Panc1 (cell line): ENCODE measurements around the gene BRD4.
"Not testable (repeated sequence)": the region's sequence is repeated elsewhere in the genome, so short reads cannot be mapped to it uniquely, and the experiment has no call there.

Source experiments
- POLR2AphosphoS5 ChIP-seq: IDR thresholded peaks from 2 replicates; pipeline ENCODE4 v1.6.1; 2012; ENCODE audit warnings: mild to moderate bottlenecking, low read depth, low read length, moderate library complexity
- SIN3A ChIP-seq: IDR thresholded peaks from 2 replicates; pipeline ENCODE4 v1.6.1; 2012; ENCODE audit warnings: low read depth, mild to moderate bottlenecking, low read length, moderate library complexity, borderline replicate concordance; ENCODE audit not compliant: insufficient read depth
- TCF7L2 ChIP-seq: IDR thresholded peaks from 2 replicates; pipeline ENCODE4 v1.6.1; 2011; ENCODE audit warnings: mild to moderate bottlenecking, low read depth, low read length, inconsistent platforms
- TF ChIP-seq, protein P1 (sequence below): fragments of 450-650 bp; IDR thresholded peaks from 2 replicates; pipeline ENCODE4 v1.5.1; 2017; ENCODE audit warnings: mild to moderate bottlenecking
- TF ChIP-seq, protein P2 (sequence below), 2 experiments: IDR thresholded peaks; 2 replicates each; pipeline ENCODE4 v1.6.1; 2011 to 2012; ENCODE audit warnings: low read depth in 2 of 2, control low read depth in 1 of 2, low read length in 1 of 2, mild to moderate bottlenecking in 1 of 2, moderate library complexity in 1 of 2; ENCODE audit not compliant: insufficient read depth in 1 of 2

DNA sequence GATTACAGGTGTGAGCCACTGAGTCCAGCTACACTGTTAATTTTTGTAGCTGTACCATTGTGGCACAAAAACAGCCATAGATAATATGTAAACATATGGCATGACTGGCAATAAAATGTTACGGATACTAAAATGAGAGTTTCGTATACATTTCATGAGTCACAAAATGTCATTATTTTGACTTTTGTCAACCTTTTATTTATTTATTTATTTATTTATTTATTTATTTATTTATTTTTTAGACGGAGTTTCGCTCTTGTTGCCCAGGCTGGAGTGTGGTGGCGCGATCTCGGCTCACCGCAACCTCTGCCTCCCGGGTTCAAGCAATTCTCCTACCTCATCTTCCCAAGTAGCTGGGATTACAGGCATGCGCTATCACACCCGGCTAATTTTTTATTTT is 9.0 kb upstream of the BRD4 start:
- TF ChIP-seq, protein P1, sequence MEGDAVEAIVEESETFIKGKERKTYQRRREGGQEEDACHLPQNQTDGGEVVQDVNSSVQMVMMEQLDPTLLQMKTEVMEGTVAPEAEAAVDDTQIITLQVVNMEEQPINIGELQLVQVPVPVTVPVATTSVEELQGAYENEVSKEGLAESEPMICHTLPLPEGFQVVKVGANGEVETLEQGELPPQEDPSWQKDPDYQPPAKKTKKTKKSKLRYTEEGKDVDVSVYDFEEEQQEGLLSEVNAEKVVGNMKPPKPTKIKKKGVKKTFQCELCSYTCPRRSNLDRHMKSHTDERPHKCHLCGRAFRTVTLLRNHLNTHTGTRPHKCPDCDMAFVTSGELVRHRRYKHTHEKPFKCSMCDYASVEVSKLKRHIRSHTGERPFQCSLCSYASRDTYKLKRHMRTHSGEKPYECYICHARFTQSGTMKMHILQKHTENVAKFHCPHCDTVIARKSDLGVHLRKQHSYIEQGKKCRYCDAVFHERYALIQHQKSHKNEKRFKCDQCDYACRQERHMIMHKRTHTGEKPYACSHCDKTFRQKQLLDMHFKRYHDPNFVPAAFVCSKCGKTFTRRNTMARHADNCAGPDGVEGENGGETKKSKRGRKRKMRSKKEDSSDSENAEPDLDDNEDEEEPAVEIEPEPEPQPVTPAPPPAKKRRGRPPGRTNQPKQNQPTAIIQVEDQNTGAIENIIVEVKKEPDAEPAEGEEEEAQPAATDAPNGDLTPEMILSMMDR, result not testable (repeated sequence)
- not testable (repeated sequence) for TF ChIP-seq POLR2AphosphoS5, TCF7L2, SIN3A
- TF ChIP-seq, protein P2, sequence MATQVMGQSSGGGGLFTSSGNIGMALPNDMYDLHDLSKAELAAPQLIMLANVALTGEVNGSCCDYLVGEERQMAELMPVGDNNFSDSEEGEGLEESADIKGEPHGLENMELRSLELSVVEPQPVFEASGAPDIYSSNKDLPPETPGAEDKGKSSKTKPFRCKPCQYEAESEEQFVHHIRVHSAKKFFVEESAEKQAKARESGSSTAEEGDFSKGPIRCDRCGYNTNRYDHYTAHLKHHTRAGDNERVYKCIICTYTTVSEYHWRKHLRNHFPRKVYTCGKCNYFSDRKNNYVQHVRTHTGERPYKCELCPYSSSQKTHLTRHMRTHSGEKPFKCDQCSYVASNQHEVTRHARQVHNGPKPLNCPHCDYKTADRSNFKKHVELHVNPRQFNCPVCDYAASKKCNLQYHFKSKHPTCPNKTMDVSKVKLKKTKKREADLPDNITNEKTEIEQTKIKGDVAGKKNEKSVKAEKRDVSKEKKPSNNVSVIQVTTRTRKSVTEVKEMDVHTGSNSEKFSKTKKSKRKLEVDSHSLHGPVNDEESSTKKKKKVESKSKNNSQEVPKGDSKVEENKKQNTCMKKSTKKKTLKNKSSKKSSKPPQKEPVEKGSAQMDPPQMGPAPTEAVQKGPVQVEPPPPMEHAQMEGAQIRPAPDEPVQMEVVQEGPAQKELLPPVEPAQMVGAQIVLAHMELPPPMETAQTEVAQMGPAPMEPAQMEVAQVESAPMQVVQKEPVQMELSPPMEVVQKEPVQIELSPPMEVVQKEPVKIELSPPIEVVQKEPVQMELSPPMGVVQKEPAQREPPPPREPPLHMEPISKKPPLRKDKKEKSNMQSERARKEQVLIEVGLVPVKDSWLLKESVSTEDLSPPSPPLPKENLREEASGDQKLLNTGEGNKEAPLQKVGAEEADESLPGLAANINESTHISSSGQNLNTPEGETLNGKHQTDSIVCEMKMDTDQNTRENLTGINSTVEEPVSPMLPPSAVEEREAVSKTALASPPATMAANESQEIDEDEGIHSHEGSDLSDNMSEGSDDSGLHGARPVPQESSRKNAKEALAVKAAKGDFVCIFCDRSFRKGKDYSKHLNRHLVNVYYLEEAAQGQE (IDR thresholded peaks at IDR 0.05; ENCODE audit: insufficient read depth in 1 of 2, low read depth in 2 of 2, low read length in 1 of 2), result not testable (repeated sequence)
